Body of pancreas (tissue), 4 donors: Measurements from ENCODE around the gene RAB25. TPM values are rescaled to one million over a fixed set of nuclear protein-coding genes. Genes with fewer than 3 reads are reported as not detected.

Source experiments
- ATAC-seq: fragments of 150-250 bp; one replicate; pipeline ENCODE4 v1.9.1; 2016
- DNase-seq, 4 donors: peaks; one replicate each; pipeline ENCODE4 v3.0.0-alpha.2; 2019
- H3K27ac ChIP-seq, 4 donors: fragments of 200-600 bp; sonication (generic); 1 replicate in 3 of 4; 2 replicates in 1 of 4; pipeline versions ENCODE4 v1.5.1 to v1.6.1; 2016 to 2019; ENCODE audit warnings: mild to moderate bottlenecking in 1 of 4, mixed read lengths in 1 of 4, moderate library complexity in 1 of 4
- H3K27me3 ChIP-seq, 2 donors: fragments of 200-600 bp; sonication (generic); one replicate each; pipeline ENCODE4 v1.6.0; 2016; ENCODE audit warnings: mild to moderate bottlenecking in 1 of 2
- H3K36me3 ChIP-seq, 2 donors: fragments of 200-600 bp; sonication (generic); replicated peaks in 1 of 2; 2 replicates each; pipeline ENCODE4 v1.5.1; 2016; ENCODE audit warnings: low read depth in 2 of 2; ENCODE audit not compliant: insufficient read depth in 1 of 2
- H3K4me1 ChIP-seq: fragments of 200-600 bp; sonication (generic); one replicate; pipeline ENCODE4 v1.6.0; 2016
- H3K4me3 ChIP-seq, 2 donors: fragments of 200-600 bp; sonication (generic); 1 replicate in 1 of 2; 2 replicates in 1 of 2; pipeline ENCODE4 v1.5.1; 2016 to 2019
- H3K9me3 ChIP-seq, 3 donors: fragments of 200-600 bp; sonication (generic); 1 replicate in 2 of 3; 2 replicates in 1 of 3; pipeline ENCODE4 v1.5.1; 2016
- POLR2A ChIP-seq, 3 donors: fragments of 450-650 bp; IDR thresholded peaks; one replicate each; pipeline ENCODE4 v1.6.1; 2016; ENCODE audit warnings: antibody characterized with exemption in 3 of 3, mild to moderate bottlenecking in 2 of 3
- WGBS, 2 donors: methylation state at CpG; one replicate each; pipeline ENCODE4 v1.1.5; 2017; 5-methylcytosine and 5-hydroxymethylcytosine counted together
- intact Hi-C: fragments of 100-400 bp; cut with DNase I; formaldehyde crosslinking; loops from one replicate; pipeline ENCODE4 v1.15.1; 2023
- total RNA-seq, 2 donors: library from RNA; depleted of rRNA; stranded (reverse); fragments of >200 nt; gene quantifications; one replicate each; pipeline ENCODE4 v1.1.0, GENCODE V29; 2016
- TF ChIP-seq, protein P1 (sequence below), 7 experiments: fragments of 450-650 bp in 4 of 7; fragments of 200-600 bp in 3 of 7; sonication (generic) in 3 of 7; IDR thresholded peaks; one replicate each; pipeline ENCODE4 v1.5.1; 2016 to 2019; ENCODE audit warnings: antibody characterized with exemption in 7 of 7

RAB25 gene
- total RNA-seq = 10 to 100 TPM; 31.3 to 66.7 TPM

DNA sequence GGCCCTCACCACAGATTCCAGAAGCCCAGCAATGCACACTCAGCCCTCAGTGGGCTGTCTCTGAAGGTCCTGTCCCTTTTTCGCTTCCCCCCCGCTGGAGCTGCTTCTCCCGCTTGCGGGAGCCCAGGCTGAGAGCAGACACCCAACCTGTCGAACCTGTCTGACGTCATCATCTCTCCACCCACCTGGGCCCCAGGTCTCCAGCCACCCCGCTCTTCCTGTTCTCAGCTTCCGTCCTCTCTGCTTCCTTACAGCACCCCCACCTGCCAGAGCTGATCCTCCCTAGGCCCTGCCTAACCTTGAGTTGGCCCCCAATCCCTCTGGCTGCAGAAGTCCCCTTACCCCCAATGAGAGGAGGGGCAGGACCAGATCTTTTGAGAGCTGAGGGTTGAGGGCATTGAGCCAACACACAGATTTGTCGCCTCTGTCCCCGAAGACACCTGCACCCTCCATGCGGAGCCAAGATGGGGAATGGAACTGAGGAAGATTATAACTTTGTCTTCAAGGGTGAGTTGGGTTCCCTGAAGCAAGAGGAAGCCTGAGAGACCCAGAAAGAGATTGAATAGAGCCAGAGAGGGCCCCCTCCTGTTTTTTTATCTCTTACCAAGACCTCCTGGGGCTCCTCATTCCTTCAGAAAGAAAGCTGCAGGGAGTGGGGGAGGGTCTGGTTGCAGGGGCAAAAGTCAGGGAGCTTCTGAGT lies at the start of gene RAB25:
Gene RAB25 (plus strand): TSS at position 224 of the 700 bp plus-strand sequence. CDS start 241 bp downstream, at position 465.
- WGBS, 2 donors = 11 to 18% methylated on average over 11 of the region's 11 CpGs
- Histone ChIP-seq H3K4me3 (peak within 1 kb of the TSS; percentile 5 to 22), H3K27me3 (no peaks in the 10 kb centered on the region), H3K36me3 (no peaks in the 10 kb centered on the region), H3K27ac (peak within 1 kb of the TSS; percentile 52 to 83 (median 73)), H3K9me3 (no peaks in the 10 kb centered on the region), H3K4me1 (peaks cover 32% of the 10 kb centered on the region)
- DNase-seq = peak; percentile 87 to 93 (median 92)
- intact Hi-C loops = no loop called here
- peak; percentile 61 to 87 (median 84) for TF ChIP-seq POLR2A (IDR thresholded peaks at IDR 0.05)
- TF ChIP-seq, protein P1, sequence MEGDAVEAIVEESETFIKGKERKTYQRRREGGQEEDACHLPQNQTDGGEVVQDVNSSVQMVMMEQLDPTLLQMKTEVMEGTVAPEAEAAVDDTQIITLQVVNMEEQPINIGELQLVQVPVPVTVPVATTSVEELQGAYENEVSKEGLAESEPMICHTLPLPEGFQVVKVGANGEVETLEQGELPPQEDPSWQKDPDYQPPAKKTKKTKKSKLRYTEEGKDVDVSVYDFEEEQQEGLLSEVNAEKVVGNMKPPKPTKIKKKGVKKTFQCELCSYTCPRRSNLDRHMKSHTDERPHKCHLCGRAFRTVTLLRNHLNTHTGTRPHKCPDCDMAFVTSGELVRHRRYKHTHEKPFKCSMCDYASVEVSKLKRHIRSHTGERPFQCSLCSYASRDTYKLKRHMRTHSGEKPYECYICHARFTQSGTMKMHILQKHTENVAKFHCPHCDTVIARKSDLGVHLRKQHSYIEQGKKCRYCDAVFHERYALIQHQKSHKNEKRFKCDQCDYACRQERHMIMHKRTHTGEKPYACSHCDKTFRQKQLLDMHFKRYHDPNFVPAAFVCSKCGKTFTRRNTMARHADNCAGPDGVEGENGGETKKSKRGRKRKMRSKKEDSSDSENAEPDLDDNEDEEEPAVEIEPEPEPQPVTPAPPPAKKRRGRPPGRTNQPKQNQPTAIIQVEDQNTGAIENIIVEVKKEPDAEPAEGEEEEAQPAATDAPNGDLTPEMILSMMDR (IDR thresholded peaks at IDR 0.05) = no peak
- ATAC-seq = peak; percentile 98

DNA sequence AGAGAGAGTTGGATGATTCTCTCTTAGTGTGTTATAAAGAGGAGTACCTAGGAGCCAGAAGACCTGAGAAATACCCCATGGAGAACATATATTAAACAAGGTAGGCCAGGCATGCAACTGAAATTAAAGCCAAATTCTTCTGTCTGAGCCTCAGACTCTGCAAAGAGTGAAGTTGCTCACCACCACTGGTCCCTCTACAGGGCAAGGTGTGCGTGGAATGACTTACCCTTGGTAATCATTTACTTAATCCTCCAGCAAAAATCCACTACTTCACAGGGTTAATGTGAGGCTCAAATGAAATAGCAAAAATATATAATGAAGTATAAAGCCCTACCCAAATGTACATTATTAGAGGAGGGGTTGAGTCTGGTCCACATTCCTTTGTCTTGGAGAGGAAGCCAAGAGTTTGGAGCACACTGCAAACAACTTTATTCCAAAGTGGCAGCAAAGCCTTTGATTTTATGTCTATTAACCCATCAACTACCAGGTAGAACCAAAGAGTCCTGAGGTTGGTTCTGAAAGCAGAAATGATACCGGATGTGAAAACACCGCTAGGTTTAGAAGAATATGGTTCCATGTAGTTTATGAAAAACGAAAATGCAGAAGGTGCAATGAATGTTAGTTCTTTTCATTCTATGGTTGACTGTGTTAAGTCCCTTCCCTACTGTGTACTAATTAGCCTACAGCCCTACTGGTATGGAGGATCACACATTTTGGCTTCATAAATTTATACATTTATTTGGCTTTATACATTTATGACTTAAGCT lies 48.7 kb upstream of the RAB25 start:
- no peak for ATAC-seq
- H3K9me3 ChIP-seq = no peaks in the 10 kb centered on the region

DNA sequence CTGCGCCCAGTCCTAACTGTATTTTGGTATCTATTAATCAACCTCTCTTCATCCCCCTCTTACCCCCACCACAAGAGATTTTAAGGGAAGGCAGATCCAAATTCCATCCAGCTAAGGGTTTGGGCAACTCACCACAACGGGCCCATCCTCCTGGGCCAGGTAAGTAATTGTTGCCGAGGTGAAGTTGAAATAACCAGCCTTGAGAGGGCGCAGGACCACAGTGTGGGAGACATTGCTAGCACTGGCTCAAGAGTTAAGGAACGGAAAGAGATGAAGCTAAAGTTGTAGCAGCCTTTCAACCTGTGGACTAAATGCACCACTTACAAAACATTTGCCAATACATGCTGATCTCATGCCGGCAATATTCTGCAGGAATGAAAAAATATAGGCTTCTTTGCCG lies 46.1 kb upstream of the RAB25 start:
- WGBS, 2 donors = 85 to 86% methylated on average over 7 of the region's 7 CpGs
- intact Hi-C loops = no loop called here
- no peak for DNase-seq

More for the DNA sequence above, 48.7 kb upstream of the RAB25 start:
- intact Hi-C loops = no loop called here
- DNase-seq = no peak
- TF ChIP-seq, protein P1 (IDR thresholded peaks at IDR 0.05) = no peak
- TF ChIP-seq POLR2A (IDR thresholded peaks at IDR 0.05) = no peak
- Histone ChIP-seq H3K27ac (no peak overlapping the region), H3K4me1 (no peaks in the 10 kb centered on the region), H3K4me3 (no peak overlapping the region), H3K36me3 (peaks cover 0 to 33% of the 10 kb centered on the region in 2 donors), H3K27me3 (no peaks in the 10 kb centered on the region)
- WGBS, 2 donors = 82 to 84% methylated on average over 4 of the region's 4 CpGs

DNA sequence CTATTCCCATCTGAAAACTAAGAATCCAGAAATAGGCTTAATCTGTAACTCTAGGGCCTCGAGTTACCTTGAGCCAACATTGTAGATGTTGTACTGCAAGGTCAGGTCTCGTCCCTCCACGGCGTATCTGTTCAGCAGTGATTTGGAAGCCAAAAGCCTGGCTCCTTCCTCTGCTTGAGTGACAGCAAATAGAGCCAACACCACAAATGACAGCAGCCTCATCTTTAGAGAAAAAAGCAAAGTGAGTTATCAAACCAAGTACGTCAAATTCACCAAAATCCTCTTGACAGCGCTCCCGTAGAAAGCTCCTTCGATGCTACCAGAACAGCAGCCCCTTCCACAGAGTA lies 41.0 kb upstream of the RAB25 start:
- DNase-seq = no peak
- TF ChIP-seq, protein P1 (IDR thresholded peaks at IDR 0.05) = no peak
- TF ChIP-seq POLR2A (IDR thresholded peaks at IDR 0.05) = no peak
- intact Hi-C loops = no loop called here

More for the DNA sequence above, 46.1 kb upstream of the RAB25 start:
- TF ChIP-seq, protein P1 (IDR thresholded peaks at IDR 0.05) = no peak
- TF ChIP-seq POLR2A (IDR thresholded peaks at IDR 0.05) = no peak
- Histone ChIP-seq H3K27ac (no peak overlapping the region), H3K27me3 (no peaks in the 10 kb centered on the region), H3K9me3 (no peaks in the 10 kb centered on the region), H3K36me3 (peaks cover 0 to 36% of the 10 kb centered on the region in 2 donors), H3K4me1 (peaks cover 14% of the 10 kb centered on the region), H3K4me3 (no peak overlapping the region)
- no peak for ATAC-seq

More for the DNA sequence above, 41.0 kb upstream of the RAB25 start:
- Histone ChIP-seq H3K9me3 (no peaks in the 10 kb centered on the region), H3K27me3 (no peaks in the 10 kb centered on the region), H3K4me1 (peaks cover 18% of the 10 kb centered on the region), H3K36me3 (peaks cover 0 to 13% of the 10 kb centered on the region in 2 donors), H3K27ac (peak overlapping the region in 3 of 4 donors; percentile 59 to 86 (median 76)), H3K4me3 (peak overlapping the region; percentile 81 to 85)
- ATAC-seq = no peak
- 7 to 43% methylated on average over 7 to 8 of the region's 8 CpGs for WGBS, 2 donors
